CD14-positive monocyte (primary cell): Measurements from ENCODE around the gene NHS. TPM values are rescaled to one million over a fixed set of nuclear protein-coding genes. Genes with fewer than 3 reads are reported as not detected.

Source experiments
- DNase-seq, 3 donors: peaks; one replicate each; pipeline ENCODE4 v3.0.0-alpha.2; 2011 to 2022
- H2AFZ ChIP-seq: 2 replicates; pipeline ENCODE4 v1.6.0; 2012; ENCODE audit warnings: mild to moderate bottlenecking, low read depth, low read length, inconsistent platforms; ENCODE audit not compliant: insufficient read depth, poor library complexity, severe bottlenecking
- H3K27ac ChIP-seq, 2 donors: 1 replicate in 1 of 2; 2 replicates in 1 of 2; pipeline ENCODE4 v1.5.1; 2012 to 2013; ENCODE audit warnings: low read length in 2 of 2, control low read depth in 1 of 2, inconsistent platforms in 1 of 2, low read depth in 1 of 2, mild to moderate bottlenecking in 1 of 2
- H3K27me3 ChIP-seq, 2 donors: one replicate each; pipeline versions ENCODE4 v1.6.0 to v1.6.1; 2011 to 2013; ENCODE audit warnings: low read length in 2 of 2; ENCODE audit not compliant: control insufficient read depth in 2 of 2, insufficient read depth in 2 of 2
- H3K36me3 ChIP-seq, 2 donors: replicated peaks in 1 of 2; 1 replicate in 1 of 2; 2 replicates in 1 of 2; pipeline versions ENCODE4 v1.5.1 to v1.6.1; 2012 to 2013; ENCODE audit warnings: low read length in 2 of 2, control low read depth in 1 of 2, inconsistent platforms in 1 of 2, mild to moderate bottlenecking in 1 of 2; ENCODE audit not compliant: insufficient read depth in 2 of 2, control insufficient read depth in 1 of 2
- H3K4me1 ChIP-seq, 2 donors: 1 replicate in 1 of 2; 2 replicates in 1 of 2; pipeline versions ENCODE4 v1.5.1 to v1.6.1; 2012 to 2013; ENCODE audit warnings: low read length in 2 of 2, control low read depth in 1 of 2, inconsistent platforms in 1 of 2, mild to moderate bottlenecking in 1 of 2, moderate library complexity in 1 of 2; ENCODE audit not compliant: insufficient read depth in 2 of 2, control insufficient read depth in 1 of 2
- H3K4me2 ChIP-seq: replicated peaks from 2 replicates; pipeline ENCODE3; 2012; ENCODE audit warnings: low read length, moderate library complexity, mild to moderate bottlenecking; ENCODE audit not compliant: poor library complexity, severe bottlenecking; ENCODE audit errors: extremely low read depth
- H3K4me3 ChIP-seq, 3 experiments: fragments of 200-600 bp in 1 of 3; sonication (generic) in 1 of 3; replicated peaks in 1 of 3; 1 replicate in 2 of 3; 2 replicates in 1 of 3; pipeline ENCODE4 v1.5.1; 2011 to 2013; ENCODE audit warnings: low read length in 3 of 3, mild to moderate bottlenecking in 3 of 3, control low read depth in 2 of 3, low read depth in 2 of 3, inconsistent platforms in 1 of 3, moderate library complexity in 1 of 3
- H3K79me2 ChIP-seq: 2 replicates; pipeline ENCODE4 v1.6.0; 2012; ENCODE audit warnings: mild to moderate bottlenecking, control low read depth, inconsistent platforms, low read length, moderate library complexity; ENCODE audit not compliant: insufficient read depth
- H3K9ac ChIP-seq: 2 replicates; pipeline ENCODE4 v1.6.0; 2017; ENCODE audit warnings: low read length, mild to moderate bottlenecking; ENCODE audit not compliant: insufficient read depth, poor library complexity, severe bottlenecking
- H3K9me3 ChIP-seq, 2 donors: replicated peaks in 1 of 2; 1 replicate in 1 of 2; 2 replicates in 1 of 2; pipeline versions ENCODE4 v1.5.1 to v1.6.1; 2012 to 2013; ENCODE audit warnings: low read length in 2 of 2, control low read depth in 1 of 2; ENCODE audit not compliant: control insufficient read depth in 1 of 2, insufficient read depth in 1 of 2
- H4K20me1 ChIP-seq: 2 replicates; pipeline ENCODE4 v1.6.0; 2012; ENCODE audit warnings: mild to moderate bottlenecking, low read length, control low read depth, moderate library complexity; ENCODE audit not compliant: insufficient read depth
- H3K27ac Mint-ChIP-seq, 7 donors: one replicate each; pipeline ENCODE4 v1.8.0; 2020; ENCODE audit warnings: mild to moderate bottlenecking in 7 of 7, mixed read lengths in 7 of 7, moderate library complexity in 6 of 7, inconsistent platforms in 2 of 7
- H3K27me3 Mint-ChIP-seq, 3 donors: one replicate each; pipeline ENCODE4 v1.8.0; 2021 to 2022; ENCODE audit warnings: low read depth in 3 of 3, mild to moderate bottlenecking in 3 of 3, mixed read lengths in 3 of 3, moderate library complexity in 3 of 3, inconsistent platforms in 1 of 3
- H3K36me3 Mint-ChIP-seq, 2 donors: one replicate each; pipeline ENCODE4 v1.8.0; 2020; ENCODE audit warnings: mixed read lengths in 2 of 2, inconsistent platforms in 1 of 2, mild to moderate bottlenecking in 1 of 2
- H3K4me1 Mint-ChIP-seq: one replicate; pipeline ENCODE4 v1.8.0; 2020; ENCODE audit warnings: mild to moderate bottlenecking, mixed read lengths
- H3K4me3 Mint-ChIP-seq, 2 donors: one replicate each; pipeline ENCODE4 v1.8.0; 2020; ENCODE audit warnings: mild to moderate bottlenecking in 2 of 2, mixed read lengths in 2 of 2, moderate library complexity in 1 of 2
- H3K9me3 Mint-ChIP-seq, 7 donors: one replicate each; pipeline ENCODE4 v1.8.0; 2020 to 2022; ENCODE audit warnings: mixed read lengths in 7 of 7, mild to moderate bottlenecking in 6 of 7, moderate library complexity in 6 of 7, inconsistent platforms in 2 of 7
- CTCF ChIP-seq: fragments of 200-600 bp; IDR thresholded peaks from one replicate; pipeline ENCODE4 v1.8.0; 2022; ENCODE audit warnings: antibody characterized with exemption, mild to moderate bottlenecking
- WGBS: methylation state at CpG from one replicate; pipeline ENCODE4 v1.1.5; 2013; ENCODE audit warnings: missing lambda C conversion rate; ENCODE audit not compliant: insufficient coverage; 5-methylcytosine and 5-hydroxymethylcytosine counted together
- intact Hi-C, 2 donors: fragments of 100-400 bp; cut with micrococcal nuclease; formaldehyde crosslinking; loops; one replicate each; pipeline versions ENCODE4 v1.15.0 to v1.15.1; 2023
- polyA plus RNA-seq, 3 donors: library from polyadenylated mRNA; depleted of rRNA in 1 of 3; unstranded in 2 of 3; stranded (reverse) in 1 of 3; fragments of 300-500 nt in 2 of 3; fragments of >200 nt in 1 of 3; fragmentation: Illumina TruSeq in 2 of 3; gene quantifications; 1 replicate in 2 of 3; 2 replicates in 1 of 3; pipeline ENCODE4 v1.2.3, GENCODE V29; 2012 to 2021

Gene NHS
- polyA plus RNA-seq, 3 donors, result 0.86 to 1.8 (median 1.3) TPM

- Histone ChIP-seq H3K4me3 (peak overlapping the region; percentile 38 to 74 (median 56)), H3K4me1 (peaks cover 13 to 16% of the 10 kb centered on the region in 2 donors), H3K4me2 (peak overlapping the region; percentile 75), H3K27ac (peak overlapping the region; percentile 64 to 65), H3K9me3 (no peaks in the 10 kb centered on the region), H3K27me3 (peaks cover 15 to 32% of the 10 kb centered on the region in 2 donors), H3K36me3 (no peaks in the 10 kb centered on the region), H2AFZ (peak overlapping the region; percentile 60), H3K9ac (peak overlapping the region; percentile 49), H3K79me2 (no peaks in the 10 kb centered on the region), H4K20me1 (no peaks in the 10 kb centered on the region)
- WGBS, result 0% methylated on average over 11 of the region's 15 CpGs
- H3K4me1 Mint-ChIP-seq, result peaks cover 17% of the 10 kb centered on the region
- peaks cover 24 to 41% (median 34%) of the 10 kb centered on the region in 3 donors for H3K27me3 Mint-ChIP-seq
- H3K9me3 Mint-ChIP-seq, result peaks cover 0 to 22% (median 13%) of the 10 kb centered on the region in 7 donors
- H3K4me3 Mint-ChIP-seq, result peak overlapping the region; percentile 83 to 96
- no peak for TF ChIP-seq CTCF
- intact Hi-C loops, result loop anchor here in 1 of 2 donors (10.0 kb wide), 1 partner anchor 1597 kb away; no protein-coding TSS in a partner anchor
- H3K36me3 Mint-ChIP-seq, result peaks cover 0 to 7% of the 10 kb centered on the region in 2 donors
- no peak for DNase-seq
- peak overlapping the region; percentile 18 to 86 (median 82) for H3K27ac Mint-ChIP-seq
Observed at GRCh38 chrX:17737710-17737985, 362.6 kb downstream of the NHS start.

- H3K4me1 Mint-ChIP-seq, result peaks cover 17% of the 10 kb centered on the region
- Histone ChIP-seq H3K9ac (peak overlapping the region; percentile 49), H3K36me3 (no peaks in the 10 kb centered on the region), H3K27me3 (peaks cover 16 to 32% of the 10 kb centered on the region in 2 donors), H3K4me3 (peak overlapping the region; percentile 38 to 74 (median 56)), H3K4me1 (peaks cover 13 to 16% of the 10 kb centered on the region in 2 donors), H3K79me2 (no peaks in the 10 kb centered on the region), H3K27ac (peak overlapping the region; percentile 64 to 65), H4K20me1 (no peaks in the 10 kb centered on the region), H2AFZ (peak overlapping the region; percentile 60), H3K9me3 (no peaks in the 10 kb centered on the region), H3K4me2 (peak overlapping the region; percentile 75)
- no peak for TF ChIP-seq CTCF
- intact Hi-C loops, result loop anchor here in 1 of 2 donors (10.0 kb wide), 1 partner anchor 1597 kb away; no protein-coding TSS in a partner anchor
- peak in 1 of 3 donors; percentile 6 for DNase-seq
- 0% methylated on average over 16 of the region's 45 CpGs for WGBS
- H3K36me3 Mint-ChIP-seq, result peaks cover 0 to 7% of the 10 kb centered on the region in 2 donors
- peaks cover 0 to 22% (median 13%) of the 10 kb centered on the region in 7 donors for H3K9me3 Mint-ChIP-seq
- H3K4me3 Mint-ChIP-seq, result peak overlapping the region; percentile 83 to 96
- H3K27me3 Mint-ChIP-seq, result peaks cover 24 to 41% (median 34%) of the 10 kb centered on the region in 3 donors
- H3K27ac Mint-ChIP-seq, result peak overlapping the region in 6 of 7 donors; percentile 46 to 86 (median 82)
Observed at GRCh38 chrX:17737986-17738713, 363.1 kb downstream of the NHS start.
